ENCODE results near the gene PICALM.

Gene PICALM

DNA sequence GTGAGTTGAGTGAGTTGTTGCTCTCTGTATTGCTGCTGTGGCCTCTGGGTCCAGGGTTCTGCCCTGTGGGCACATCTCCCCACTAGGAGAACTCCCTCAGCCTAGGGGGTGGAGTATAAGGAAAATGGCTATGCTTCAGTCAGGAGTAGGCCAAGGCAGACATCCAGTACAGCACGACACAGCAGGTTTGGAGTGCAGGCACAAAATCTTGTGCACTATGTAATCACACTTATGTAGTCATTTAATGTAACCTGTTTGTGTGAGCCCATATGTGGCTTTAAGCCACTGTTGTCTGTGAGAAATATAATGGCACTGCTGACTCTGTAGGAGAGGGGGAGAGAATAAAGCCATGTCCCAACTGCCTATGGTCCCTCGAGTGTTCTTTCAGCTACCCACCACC, 123.6 kb downstream of the PICALM start:
- DNase-seq = no peak
- TF ChIP-seq, protein P1, sequence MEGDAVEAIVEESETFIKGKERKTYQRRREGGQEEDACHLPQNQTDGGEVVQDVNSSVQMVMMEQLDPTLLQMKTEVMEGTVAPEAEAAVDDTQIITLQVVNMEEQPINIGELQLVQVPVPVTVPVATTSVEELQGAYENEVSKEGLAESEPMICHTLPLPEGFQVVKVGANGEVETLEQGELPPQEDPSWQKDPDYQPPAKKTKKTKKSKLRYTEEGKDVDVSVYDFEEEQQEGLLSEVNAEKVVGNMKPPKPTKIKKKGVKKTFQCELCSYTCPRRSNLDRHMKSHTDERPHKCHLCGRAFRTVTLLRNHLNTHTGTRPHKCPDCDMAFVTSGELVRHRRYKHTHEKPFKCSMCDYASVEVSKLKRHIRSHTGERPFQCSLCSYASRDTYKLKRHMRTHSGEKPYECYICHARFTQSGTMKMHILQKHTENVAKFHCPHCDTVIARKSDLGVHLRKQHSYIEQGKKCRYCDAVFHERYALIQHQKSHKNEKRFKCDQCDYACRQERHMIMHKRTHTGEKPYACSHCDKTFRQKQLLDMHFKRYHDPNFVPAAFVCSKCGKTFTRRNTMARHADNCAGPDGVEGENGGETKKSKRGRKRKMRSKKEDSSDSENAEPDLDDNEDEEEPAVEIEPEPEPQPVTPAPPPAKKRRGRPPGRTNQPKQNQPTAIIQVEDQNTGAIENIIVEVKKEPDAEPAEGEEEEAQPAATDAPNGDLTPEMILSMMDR (IDR thresholded peaks at IDR 0.05; ENCODE audit: low read depth, low read length) = no peak
- Histone ChIP-seq H3K27me3 (no peaks in the 10 kb centered on the region), H3K36me3 (no peaks in the 10 kb centered on the region), H3K4me1 (no peaks in the 10 kb centered on the region), H3K4me3 (ENCODE audit: low read depth, low read length) (no peak overlapping the region), H3K9me3 (no peaks in the 10 kb centered on the region)

DNA sequence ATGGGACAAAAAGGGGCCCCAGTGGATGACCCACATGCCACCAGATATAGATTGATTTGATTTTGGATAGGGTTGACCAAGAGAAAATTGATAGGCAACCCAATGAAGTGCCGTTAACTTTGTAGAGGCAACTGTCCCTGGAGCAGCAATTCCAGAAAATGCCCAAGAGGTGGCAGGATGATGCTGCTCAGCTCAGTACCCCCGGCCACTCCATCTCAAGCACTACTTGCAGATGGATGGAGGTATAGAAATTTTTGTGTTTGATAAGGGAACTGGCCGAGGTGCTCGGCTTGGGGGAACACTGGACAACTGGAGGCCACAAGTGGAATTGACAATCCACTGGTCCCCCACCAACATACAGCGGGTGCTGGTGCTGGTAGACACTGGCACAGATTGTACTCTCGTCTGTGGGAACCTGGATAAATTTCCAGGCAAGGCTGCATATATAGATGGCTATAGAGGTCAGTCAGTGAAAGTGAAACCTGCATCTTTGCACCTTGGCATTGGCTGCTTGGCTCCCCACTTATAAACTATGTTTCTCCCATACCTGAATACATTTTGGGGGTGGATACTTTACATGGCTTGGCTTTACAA, 127.4 kb downstream of the PICALM start:
- H3K36me3 ChIP-seq = no peaks in the 10 kb centered on the region
- H3K4me3 ChIP-seq (ENCODE audit: low read depth, low read length) = no peak overlapping the region
- H3K27me3 ChIP-seq = no peaks in the 10 kb centered on the region
- TF ChIP-seq, protein P1 (IDR thresholded peaks at IDR 0.05; ENCODE audit: low read depth, low read length) = peak; percentile 81
- peak; percentile 60 for DNase-seq
- H3K4me1 ChIP-seq = no peaks in the 10 kb centered on the region
- no peaks in the 10 kb centered on the region for H3K9me3 ChIP-seq

DNA sequence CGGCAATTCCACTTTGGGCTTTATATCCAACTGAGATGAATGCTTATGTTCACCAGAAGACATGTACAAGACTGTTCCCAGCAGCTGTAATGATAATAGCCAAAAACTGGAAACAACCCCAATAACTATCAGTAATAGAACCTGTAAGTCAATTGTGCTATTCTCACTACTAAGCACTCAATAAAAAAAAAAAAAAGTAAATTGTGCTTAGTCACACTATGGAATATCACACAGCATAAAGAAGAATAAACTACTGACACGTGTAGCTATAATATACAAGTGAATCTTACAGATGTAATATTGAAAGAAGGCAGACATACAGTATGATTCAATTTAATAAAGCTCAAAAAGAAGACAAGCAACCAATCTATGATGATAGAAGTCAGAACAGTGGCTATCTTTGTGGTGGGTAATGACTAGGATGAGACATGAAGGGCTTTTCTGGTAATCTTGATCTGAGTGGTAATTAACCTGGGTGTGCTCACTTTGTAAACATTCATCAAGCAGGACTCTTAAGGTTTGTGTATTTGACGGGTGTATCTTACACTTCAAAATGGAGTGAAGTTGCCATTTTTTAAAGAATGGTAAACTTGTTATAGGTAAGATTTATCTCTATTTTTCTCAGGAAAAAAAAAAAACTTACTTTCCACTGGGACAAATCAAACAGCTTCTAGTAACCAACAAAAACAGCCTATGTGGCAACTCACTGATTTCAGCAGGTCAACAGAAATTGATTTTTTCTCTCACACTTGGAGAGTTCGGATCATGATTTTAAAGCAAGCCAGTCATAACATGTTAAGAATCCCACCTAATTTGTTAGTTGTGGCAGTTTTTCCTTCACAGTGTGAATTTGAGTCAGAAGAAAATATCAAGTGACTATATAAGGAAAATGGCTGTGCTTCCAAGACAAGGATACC, 129.5 kb downstream of the PICALM start:
- Histone ChIP-seq H3K4me3 (ENCODE audit: low read depth, low read length) (no peak overlapping the region), H3K36me3 (no peaks in the 10 kb centered on the region), H3K4me1 (no peaks in the 10 kb centered on the region), H3K27me3 (no peaks in the 10 kb centered on the region), H3K9me3 (no peaks in the 10 kb centered on the region)
- TF ChIP-seq, protein P1 (IDR thresholded peaks at IDR 0.05; ENCODE audit: low read depth, low read length) = no peak
- no peak for DNase-seq

DNA sequence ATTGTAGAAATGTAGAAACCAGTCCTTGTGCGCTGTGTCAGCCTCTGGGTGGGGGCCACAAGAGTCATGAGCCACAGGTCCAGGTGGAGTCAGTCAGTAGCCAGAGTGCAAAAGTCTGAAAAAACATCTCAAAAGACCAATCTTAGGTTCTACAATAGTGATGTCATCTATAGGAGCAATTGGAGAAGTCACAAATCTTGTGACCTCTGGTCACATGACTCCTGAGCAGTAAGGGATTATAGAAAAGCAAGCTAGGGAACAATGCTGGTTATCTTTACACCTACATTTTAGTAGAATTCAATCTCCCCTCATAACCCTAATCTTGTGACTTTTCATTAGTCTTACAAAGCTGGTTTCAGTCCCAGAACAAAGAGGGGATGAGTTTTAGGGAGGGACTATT, 131.0 kb downstream of the PICALM start:
- H3K9me3 ChIP-seq = no peaks in the 10 kb centered on the region
- no peak overlapping the region for H3K4me3 ChIP-seq (ENCODE audit: low read depth, low read length)
- TF ChIP-seq, protein P1 (IDR thresholded peaks at IDR 0.05; ENCODE audit: low read depth, low read length) = no peak
- no peaks in the 10 kb centered on the region for H3K36me3 ChIP-seq
- H3K4me1 ChIP-seq = no peaks in the 10 kb centered on the region
- H3K27me3 ChIP-seq = no peaks in the 10 kb centered on the region
- no peak for DNase-seq

DNA sequence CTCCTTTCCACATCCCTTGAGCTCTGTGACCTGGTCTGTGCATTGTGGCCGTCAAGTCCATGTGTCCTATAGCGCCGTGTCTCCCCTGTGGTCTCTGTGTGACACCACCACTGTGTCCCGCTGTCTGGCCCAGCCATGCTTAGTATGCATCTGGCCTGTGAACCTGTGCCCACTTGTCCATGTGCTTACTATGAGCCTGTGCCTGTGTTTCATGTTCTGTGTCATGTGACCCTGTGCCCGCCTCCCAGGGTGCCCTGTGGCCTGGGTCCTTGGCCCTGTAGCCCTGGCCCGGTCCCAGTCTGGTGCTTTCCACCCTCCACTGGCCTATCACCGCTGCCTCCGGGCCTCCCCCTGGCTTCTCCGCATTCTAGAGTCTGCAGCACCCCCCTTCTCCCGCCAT, 133.1 kb downstream of the PICALM start:
- TF ChIP-seq, protein P1 (IDR thresholded peaks at IDR 0.05; ENCODE audit: low read depth, low read length) = no peak
- DNase-seq = no peak
- H3K9me3 ChIP-seq = no peaks in the 10 kb centered on the region
- no peaks in the 10 kb centered on the region for H3K4me1 ChIP-seq
- no peak overlapping the region for H3K4me3 ChIP-seq (ENCODE audit: low read depth, low read length)
- no peaks in the 10 kb centered on the region for H3K36me3 ChIP-seq
- H3K27me3 ChIP-seq = no peaks in the 10 kb centered on the region

Measured in BE2C (cell line).